Measurements from ENCODE around the gene MAP3K13.
"Not testable (repeated sequence)": the region's sequence is repeated elsewhere in the genome, so short reads cannot be mapped to it uniquely, and the experiment has no call there.

- TF ChIP-seq CTCF, POLR2A (IDR thresholded peaks at IDR 0.05): not testable (repeated sequence)
Observed at GRCh38 chr3:185466123-185466522, 103.2 kb downstream of the MAP3K13 start.

All from uterus (tissue), 2 donors.